ENCODE data around the gene MINPP1.
"Not testable (repeated sequence)": the region's sequence is repeated elsewhere in the genome, so short reads cannot be mapped to it uniquely, and the experiment has no call there.

The MINPP1 gene

DNA sequence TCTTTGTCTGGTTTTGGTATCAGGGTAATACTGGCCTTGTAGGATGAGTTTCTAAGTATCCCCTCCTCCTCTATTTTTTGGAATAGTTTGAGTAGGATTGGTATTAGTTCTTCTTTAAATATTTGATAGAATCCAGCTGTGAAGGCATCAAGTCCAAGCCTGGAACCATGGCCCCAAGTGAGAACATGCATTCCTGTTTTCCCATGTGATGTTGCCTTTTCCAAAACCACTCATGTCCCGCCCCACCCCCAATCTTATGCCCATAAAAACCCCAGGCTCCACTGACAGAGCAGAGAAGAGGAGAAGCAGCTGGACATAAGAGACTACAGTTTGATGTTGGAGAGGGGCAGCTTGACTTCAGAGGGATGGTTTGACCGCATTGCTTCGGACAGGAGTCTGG is 71.2 kb downstream of the MINPP1 start:
- DNase-seq (ENCODE audit: low read depth) = peak; percentile 18

DNA sequence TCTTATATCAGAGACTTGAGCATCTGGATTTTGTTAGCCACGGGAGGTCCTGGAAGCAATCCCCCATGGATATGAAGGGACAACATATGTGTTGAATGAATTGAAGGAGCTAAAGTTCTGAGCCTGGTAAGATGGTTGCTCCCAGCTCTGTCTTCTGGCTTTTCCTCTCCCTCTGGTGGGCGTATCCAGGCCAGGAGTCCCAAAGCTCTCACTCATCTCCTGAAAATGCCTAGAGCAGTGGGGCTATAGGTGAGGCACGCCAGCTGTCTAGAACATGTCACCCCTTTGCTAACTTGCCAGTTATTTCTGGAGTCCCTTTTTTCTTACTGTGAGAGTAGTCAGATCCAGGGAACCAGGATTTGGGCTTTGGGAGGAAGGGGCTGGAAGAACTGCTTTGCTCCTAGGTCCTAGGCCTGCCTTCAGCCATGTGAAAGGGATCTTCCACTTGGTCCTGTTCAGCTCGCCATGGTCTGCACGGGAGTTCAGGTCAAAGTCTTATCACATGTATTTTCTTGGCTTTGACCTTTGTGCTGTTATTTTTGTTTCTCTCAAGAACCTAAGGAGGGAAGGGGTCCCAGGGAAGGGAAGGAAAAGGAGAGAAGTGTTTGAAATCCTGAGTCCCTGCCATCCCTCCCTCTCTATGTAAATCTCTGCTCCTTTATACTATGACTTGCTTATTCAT is 73.6 kb downstream of the MINPP1 start:
- DNase-seq (ENCODE audit: low read depth) = no peak

DNA sequence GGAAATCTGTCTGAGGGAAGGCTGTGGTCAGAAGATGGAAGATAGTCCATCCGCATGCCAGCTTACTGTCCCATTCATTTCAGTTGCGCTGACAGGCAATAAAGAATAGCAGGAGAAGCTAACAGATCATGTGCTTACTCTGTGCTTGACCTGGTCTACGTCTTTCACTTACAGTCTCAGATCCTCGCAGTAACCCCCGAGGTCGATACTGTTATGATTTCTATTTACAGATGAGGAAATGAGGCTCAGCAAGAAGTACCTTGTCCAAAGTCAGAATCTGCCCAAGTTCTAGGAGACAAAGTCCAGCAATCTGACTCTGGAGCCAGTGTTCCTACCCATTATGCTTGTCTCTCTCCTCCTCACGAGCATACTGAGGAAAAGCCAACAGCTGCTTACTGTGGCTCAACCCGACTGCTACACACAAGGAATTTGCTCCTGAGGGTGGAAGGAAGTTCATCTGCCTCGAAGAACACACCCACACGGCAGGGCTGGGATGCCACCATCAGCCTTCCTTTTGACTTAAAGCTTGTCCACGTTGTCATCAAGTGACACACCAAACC is 74.2 kb downstream of the MINPP1 start:
- peak; percentile 46 for DNase-seq (ENCODE audit: low read depth)

DNA sequence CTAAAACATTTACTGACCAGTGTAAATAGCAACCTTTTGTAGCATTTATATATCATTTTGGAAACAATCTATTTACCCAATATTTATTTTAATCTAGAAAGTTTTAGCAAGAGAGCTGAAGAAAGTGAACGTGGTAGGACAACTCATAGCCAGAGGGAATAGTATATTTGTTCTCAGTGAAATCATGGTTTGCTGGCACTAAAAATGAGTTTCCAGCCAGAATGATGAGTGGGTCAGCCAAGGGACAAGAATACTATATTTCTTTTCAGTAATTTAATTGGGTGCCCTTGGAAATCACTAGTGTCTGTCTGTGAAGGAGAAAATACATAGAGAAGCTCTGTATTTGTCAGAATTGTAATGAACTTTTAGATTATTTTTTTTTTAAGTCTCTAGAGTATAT is 74.9 kb downstream of the MINPP1 start:
- peak; percentile 22 for DNase-seq (ENCODE audit: low read depth)

DNA sequence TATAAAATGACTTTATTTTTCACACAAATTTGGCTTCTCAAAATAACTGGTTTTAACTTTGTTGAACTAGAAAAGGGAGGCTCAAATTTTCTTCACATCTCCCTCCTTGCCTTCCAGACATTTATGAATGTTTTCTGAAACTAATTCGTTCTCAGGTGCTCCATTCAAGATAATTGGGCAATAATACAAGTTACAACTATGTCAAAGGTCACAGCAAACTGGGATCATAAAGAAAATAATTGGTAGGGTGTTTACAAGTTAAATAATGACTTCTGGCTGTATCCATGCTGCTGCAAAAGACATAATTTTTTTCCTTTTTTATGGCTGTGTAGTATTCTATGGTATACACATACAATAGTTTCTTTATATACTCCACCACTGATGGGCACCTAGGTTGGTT is 75.3 kb downstream of the MINPP1 start:
- DNase-seq (ENCODE audit: low read depth) = no peak

DNA sequence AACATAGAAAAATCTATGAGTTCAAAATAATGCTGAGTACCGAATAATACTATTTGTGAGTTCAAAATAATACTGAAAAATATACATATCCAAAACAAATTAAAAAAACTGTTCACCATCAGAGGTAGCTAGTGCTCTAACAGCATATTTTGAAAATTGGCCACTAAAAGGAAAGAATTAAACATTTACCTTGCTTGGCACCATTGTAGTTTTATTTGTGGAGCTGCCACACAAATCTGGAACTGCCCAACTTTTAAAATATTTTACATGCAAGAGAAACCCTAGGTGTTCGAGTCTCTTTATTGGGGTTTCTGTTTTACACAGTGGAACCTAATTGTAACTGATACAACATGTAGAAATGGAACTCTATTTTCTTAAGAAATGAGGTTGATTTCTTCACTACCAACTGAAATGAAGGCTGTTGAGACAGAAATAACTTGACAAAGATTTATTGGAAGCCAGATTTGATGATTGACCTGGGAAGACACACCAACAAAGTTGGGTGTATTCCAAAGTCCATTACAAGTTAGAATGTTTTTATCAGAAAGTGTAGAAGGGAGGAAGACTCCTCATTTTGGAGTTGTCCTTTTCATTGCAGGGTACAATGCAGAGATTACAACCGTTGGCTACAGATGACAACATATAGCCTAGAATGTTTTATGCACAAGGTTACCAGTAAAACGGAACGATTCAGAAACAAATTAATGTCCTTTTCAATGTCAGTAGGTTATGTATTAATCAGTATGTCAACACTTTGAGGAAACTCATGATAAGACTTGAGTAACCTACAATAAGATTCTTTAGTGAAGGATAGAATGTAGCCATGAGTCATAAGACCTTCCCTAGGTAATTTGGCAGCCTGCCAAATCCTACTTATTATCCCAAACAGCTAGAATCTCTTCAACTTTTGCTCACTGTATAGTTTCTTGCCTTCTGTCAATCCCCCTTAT is 81.1 kb downstream of the MINPP1 start:
- DNase-seq (ENCODE audit: low read depth) = peak; percentile 13

DNA sequence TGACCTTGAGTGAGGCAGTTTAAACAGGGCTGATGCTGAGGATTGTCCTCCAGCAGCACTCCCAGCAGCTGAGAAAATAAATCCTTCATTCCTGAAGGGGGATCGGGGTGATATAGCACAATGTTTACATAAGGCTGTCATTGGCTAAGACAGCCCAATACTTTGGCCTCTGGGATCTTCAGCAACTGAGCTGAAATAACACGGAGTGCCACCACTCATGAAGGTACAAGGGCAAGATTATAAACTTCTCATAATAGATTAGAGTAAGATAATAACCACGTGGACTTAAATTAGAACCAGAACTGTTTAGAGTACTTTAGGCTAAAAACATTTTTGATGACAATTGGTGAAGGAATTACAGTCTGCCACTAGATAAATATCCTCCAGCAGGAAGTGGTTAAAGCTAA is 85.0 kb downstream of the MINPP1 start:
- peak; percentile 82 for DNase-seq (ENCODE audit: low read depth)

DNA sequence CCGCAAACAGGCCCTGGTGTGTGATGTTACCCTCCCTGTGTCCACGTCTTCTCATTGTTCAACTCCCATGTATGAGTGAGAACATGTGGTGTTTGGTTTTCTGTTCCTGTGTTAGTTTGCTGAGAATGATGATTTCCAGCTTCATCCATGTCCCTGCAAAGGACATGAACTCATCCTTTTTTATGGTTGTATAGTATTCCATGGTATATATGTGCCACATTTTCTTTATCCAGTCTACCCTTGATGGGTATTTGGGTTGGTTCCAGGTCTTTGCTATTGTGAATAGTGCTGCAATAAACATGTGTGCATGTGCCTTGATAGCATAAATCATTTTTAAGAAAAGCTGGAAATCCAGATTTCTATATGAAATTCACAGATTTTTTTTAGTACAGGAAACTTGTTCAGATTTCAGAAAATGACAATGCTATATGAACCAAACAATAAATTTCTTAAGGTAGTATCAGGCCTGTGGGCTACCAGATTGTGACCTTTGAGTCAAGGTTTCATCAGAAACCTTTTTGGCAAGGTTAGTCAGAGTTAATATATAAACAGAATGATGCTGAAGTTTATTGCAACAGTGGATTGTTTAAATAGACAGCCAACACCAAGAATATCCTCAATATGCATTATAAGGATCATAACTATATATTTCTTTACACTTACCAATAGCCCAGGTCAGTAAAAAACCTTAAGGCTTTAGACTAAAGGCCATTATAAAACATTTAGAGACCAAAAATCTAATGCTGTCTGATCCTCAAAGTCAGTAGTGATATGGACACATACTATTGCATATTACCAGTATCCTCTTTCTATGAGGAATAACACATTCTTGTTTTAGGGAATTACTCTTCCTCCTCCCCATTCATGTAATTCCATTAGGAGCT is 86.3 kb downstream of the MINPP1 start:
- DNase-seq (ENCODE audit: low read depth) = no peak

DNA sequence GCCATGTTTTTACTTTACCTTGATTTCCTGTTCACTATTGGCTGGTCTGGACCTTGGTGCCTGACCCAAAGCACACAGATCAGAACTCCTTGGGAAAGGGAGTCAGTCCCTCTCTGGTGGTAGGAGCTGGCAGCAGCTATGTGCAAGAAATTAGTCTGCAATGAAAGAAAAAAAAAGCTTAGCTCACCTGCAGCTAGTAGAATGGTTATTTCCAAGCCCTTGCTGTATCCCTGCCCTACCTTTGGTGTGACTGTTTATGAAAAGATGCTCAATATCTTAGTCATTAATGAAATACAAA is 86.8 kb downstream of the MINPP1 start:
- DNase-seq (ENCODE audit: low read depth) = no peak

DNA sequence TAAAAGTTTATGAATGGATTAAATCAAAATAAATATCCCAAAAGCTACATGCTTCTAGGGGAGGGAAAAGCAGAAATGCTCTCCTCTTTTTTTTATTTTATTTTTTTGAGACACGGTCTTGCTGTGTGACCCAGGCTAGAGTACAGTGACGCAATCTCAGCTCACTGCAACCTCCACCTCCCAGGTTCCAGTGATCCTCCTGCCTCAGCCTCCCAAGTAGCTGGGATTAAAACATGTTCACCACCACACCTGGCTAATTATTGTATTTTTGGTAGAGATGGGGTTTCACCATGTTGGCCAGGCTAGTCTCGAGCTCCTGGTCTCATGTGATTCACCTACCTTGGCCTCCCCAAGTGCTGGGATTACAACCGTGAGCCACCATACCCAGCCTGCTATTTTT is 88.2 kb downstream of the MINPP1 start:
- not testable (repeated sequence) for DNase-seq (ENCODE audit: low read depth)

DNA sequence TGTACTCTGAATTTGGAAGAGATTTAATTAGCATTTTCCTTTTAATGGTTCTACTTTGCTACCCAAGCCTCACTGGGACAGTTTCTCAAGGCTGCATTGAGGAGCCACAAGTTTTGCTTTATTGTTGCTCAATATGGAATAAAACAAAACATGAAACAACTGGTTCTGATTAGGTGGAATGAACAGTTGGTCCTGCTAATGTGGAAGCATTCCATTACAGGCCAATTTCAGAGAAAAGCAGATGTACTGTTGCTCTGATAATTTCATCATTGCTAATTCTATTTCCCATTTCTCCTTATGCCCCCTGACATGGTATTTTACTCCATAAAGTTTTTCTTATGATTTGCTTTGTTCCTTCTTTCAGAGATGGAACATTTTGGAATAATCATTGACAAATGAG is 89.0 kb downstream of the MINPP1 start:
- DNase-seq (ENCODE audit: low read depth) = peak; percentile 42

DNA sequence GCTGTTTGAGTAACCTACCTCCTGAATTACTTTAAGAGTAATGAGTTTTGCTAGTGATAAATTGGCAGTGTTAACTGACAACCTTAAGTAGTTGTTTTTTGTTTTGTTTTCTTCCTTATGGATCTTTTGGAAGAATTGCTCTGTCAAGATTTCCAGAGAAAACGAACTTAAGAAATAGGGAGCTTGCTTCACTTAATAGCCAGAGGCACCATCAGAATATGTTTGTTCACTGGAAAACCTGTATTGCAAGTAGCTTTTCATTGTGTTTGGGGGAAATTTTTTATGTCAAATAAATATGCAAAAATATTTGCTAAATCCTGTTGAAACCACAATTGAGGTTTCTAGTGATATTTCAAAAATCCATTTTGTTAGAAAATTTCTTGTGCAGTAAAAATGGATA is 89.5 kb downstream of the MINPP1 start:
- no peak for DNase-seq (ENCODE audit: low read depth)

DNA sequence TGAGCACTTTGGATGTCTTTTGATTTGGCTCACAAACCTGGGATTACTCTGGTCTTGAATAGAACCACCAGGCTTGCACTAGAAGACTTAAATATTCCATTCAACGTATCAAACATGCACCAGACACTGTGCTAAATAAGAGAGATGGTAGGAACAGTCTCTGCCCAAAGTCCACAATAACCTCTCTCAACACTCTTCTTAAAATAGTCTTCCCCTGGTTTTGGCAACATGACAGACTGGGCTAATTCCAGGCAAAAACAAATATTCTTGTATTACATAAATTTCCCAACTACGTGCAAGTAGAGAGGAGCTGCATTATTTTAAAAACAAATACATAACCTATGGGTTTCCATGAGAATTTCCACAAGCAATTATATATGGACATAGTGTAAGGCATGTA is 90.2 kb downstream of the MINPP1 start:
- DNase-seq (ENCODE audit: low read depth) = no peak

DNA sequence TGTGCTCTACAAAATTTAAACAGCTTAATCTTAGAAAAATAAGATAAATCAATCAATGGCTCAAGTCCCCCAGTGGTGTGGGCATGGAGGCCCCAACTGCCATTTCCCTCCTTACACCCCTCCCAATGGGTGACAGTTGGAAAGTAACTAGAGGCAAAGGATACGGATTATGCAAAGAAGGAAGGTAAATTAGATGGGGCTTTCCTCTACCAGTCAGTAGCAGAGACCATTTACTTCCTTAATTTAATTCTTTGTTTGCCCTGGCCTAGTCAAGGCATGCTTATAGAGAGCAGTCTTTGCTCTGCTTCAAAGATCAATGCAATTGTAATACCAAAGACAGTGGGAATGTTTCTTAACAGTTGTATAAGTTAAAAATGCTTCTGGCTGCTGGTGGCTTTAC is 91.7 kb downstream of the MINPP1 start:
- DNase-seq (ENCODE audit: low read depth) = no peak

DNA sequence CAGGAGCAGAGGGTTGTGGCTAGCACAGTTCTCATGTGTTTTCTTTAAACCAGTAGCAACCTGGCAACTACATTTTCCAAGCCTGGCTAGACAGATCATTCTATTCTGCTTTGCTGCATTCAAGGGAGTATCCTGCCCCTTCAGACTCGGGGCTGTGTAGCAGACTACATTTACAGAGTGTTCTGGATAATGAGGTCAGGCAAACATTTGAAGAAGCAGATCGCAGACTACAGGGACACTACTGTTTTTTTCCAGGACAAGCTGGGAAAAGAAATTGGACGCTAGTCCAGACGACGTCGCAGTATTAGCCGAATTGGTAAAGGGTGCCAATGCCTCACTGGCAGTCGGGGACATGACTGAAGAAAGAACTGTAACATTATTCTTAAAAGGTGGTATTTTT is 94.0 kb downstream of the MINPP1 start:
- no peak for DNase-seq (ENCODE audit: low read depth)

DNA sequence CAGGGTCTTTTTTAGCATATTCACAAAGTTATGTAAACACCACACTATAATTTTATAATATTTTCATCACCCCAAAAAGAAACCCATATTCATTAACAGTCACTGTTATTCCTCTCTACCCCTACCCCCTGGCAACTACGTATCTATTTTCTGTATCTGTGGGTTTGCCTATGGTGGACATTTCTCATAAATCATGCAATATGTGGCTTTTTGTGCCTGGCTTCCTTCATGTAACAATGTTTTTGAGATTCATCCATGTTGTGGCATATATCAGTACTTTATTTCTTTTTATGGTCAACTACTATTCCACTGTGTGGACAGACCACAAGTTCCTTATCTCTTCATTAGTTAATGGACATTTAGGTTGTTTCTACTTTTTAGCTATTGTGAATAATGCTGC is 95.9 kb downstream of the MINPP1 start:
- DNase-seq (ENCODE audit: low read depth) = no peak

Measured in EH (cell line).